Gastroesophageal sphincter (tissue), 4 donors: Measurements from ENCODE around the gene LAMA5. TPM values are rescaled to one million over a fixed set of nuclear protein-coding genes. Genes with fewer than 3 reads are reported as not detected.
A peak's percentile ranks its signal among the peaks of the same experiment; 100 is the strongest.

ENCODE experiments used
- ATAC-seq: fragments of 150-250 bp; one replicate; pipeline ENCODE4 v1.9.1; 2016; ENCODE audit warnings: mild to moderate bottlenecking, moderate library complexity
- H3K27ac ChIP-seq, 4 donors: fragments of 200-600 bp; sonication (generic) in 3 of 4; 1 replicate in 3 of 4; 2 replicates in 1 of 4; pipeline ENCODE4 v1.5.1; 2016 to 2019
- H3K27me3 ChIP-seq: fragments of 200-600 bp; sonication (generic); one replicate; pipeline ENCODE4 v1.5.1; 2019
- H3K36me3 ChIP-seq, 2 donors: fragments of 200-600 bp; sonication (generic); one replicate each; pipeline ENCODE4 v1.5.1; 2019; ENCODE audit warnings: control low read depth in 1 of 2
- H3K4me1 ChIP-seq, 3 donors: fragments of 200-600 bp; sonication (generic); 1 replicate in 2 of 3; 2 replicates in 1 of 3; pipeline ENCODE4 v1.5.1; 2016 to 2019; ENCODE audit warnings: control low read depth in 2 of 3
- H3K4me3 ChIP-seq, 2 donors: fragments of 200-600 bp; sonication (generic); one replicate each; pipeline ENCODE4 v1.5.1; 2019; ENCODE audit warnings: mild to moderate bottlenecking in 1 of 2, moderate library complexity in 1 of 2
- H3K9me3 ChIP-seq, 3 donors: fragments of 200-600 bp; sonication (generic); one replicate each; pipeline ENCODE4 v1.5.1; 2017 to 2019; ENCODE audit warnings: control low read depth in 2 of 3
- EP300 ChIP-seq: sonication (generic); formaldehyde crosslinking; IDR thresholded peaks from one replicate; pipeline ENCODE4 v1.6.1; 2017; ENCODE audit warnings: antibody characterized with exemption, mild to moderate bottlenecking
- POLR2A ChIP-seq, 2 donors: fragments of 450-650 bp; IDR thresholded peaks; one replicate each; pipeline ENCODE4 v1.6.1; 2017; ENCODE audit warnings: antibody characterized with exemption in 2 of 2, mild to moderate bottlenecking in 2 of 2, moderate library complexity in 1 of 2
- POLR2AphosphoS5 ChIP-seq: sonication (generic); formaldehyde crosslinking; IDR thresholded peaks from one replicate; pipeline ENCODE4 v1.6.1; 2017; ENCODE audit warnings: antibody characterized with exemption
- WGBS, 2 donors: methylation state at CpG; one replicate each; pipeline ENCODE4 v1.1.5; 2018; ENCODE audit warnings: low coverage in 1 of 2; 5-methylcytosine and 5-hydroxymethylcytosine counted together
- total RNA-seq, 4 donors: library from RNA; depleted of rRNA; stranded (reverse); fragments of >200 nt; gene quantifications; one replicate each; pipeline ENCODE4 v1.1.0, GENCODE V29; 2016
- TF ChIP-seq, protein P1 (sequence below), 4 experiments: fragments of 200-600 bp in 2 of 4; fragments of 450-650 bp in 2 of 4; sonication (generic) in 1 of 4; IDR thresholded peaks; one replicate each; pipeline ENCODE4 v1.5.1; 2017 to 2019; ENCODE audit warnings: antibody characterized with exemption in 4 of 4, mild to moderate bottlenecking in 2 of 4, moderate library complexity in 2 of 4

Gene LAMA5
- total RNA-seq, 4 donors from 2014 or later = 58.6 to 259 (median 172) TPM

DNA sequence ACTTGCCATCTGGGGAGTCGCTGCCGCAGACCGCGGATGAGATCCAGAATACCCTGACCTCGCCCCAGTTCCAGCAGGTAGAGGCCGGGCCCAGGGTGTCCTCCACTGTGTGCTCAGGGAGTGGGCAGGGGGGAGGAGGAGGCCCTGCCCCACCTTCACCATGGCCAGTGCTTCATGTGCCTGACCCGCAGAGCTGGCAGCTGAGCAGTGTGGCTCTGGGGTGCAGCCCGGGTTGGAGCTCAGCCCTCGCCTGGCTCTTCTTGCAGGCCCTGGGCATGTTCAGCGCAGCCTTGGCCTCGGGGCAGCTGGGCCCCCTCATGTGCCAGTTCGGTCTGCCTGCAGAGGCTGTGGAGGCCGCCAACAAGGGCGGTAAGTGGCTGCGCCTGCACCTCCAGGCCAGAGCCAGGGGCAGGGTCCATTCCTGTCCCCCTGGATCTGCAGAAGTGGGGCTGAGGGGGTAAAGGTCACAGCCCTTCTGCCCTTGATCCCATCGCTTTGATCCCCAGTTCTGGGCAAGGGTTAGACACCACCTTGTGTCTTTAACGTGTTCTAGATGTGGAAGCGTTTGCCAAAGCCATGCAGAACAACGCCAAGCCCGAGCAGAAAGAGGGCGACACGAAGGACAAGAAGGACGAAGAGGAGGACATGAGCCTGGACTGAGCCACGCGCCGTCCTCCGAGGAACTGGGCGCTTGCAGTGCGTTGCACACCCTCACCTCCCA is 58.9 kb downstream of the LAMA5 start:
- 81% methylated on average over 13 of the region's 29 CpGs; no CpG with 5 or more reads in 1 of the 2 donors for WGBS, 2 donors
- no peak for ATAC-seq
- Histone ChIP-seq H3K27me3 (no peaks in the 10 kb centered on the region), H3K27ac (peak overlapping the region in 1 of 4 donors; percentile 99), H3K4me1 (peaks cover 0 to 66% (median 21%) of the 10 kb centered on the region in 3 donors), H3K36me3 (peaks cover 0 to 92% of the 10 kb centered on the region in 2 donors), H3K4me3 (no peak overlapping the region), H3K9me3 (no peaks in the 10 kb centered on the region)
- no peak for TF ChIP-seq POLR2A (IDR thresholded peaks at IDR 0.05)
- TF ChIP-seq POLR2AphosphoS5 = no peak

DNA sequence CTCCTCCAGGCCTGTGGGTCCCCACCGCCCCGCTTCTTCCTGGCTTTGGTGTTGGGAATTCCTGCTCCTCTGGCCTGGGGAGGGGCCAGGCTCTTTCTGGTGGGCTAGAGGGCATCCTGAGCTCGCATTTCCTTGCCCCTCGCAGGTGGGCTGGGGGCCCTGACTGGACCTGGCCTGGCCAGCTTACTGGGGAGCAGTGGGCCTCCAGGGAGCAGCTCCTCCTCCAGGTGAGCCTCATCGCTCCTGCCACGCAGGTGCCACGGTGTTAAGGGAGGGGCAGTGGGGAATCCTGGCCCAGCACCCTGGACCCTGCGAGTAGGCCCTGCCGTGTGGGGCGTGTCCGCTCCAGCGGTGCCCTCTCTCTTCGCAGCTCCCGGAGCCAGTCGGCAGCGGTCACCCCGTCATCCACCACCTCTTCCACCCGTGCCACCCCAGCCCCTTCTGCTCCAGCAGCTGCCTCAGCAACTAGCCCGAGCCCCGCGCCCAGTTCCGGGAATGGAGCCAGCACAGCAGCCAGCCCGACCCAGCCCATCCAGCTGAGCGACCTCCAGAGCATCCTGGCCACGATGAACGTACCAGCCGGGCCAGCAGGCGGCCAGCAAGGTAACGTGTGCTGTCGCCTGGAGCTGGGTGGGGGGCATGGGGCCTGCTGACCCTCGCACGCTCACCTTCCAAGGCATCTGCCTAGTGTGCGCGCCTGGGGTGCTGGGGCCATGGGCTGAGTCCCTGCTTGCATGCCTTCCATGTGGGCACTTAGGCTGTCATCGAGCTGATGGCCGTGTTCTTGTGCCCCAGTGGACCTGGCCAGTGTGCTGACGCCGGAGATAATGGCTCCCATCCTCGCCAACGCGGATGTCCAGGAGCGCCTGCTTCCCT is 59.6 kb downstream of the LAMA5 start:
- TF ChIP-seq POLR2AphosphoS5 (no peak), EP300 (no peak), POLR2A (IDR thresholded peaks at IDR 0.05) (no peak)
- TF ChIP-seq, protein P1, sequence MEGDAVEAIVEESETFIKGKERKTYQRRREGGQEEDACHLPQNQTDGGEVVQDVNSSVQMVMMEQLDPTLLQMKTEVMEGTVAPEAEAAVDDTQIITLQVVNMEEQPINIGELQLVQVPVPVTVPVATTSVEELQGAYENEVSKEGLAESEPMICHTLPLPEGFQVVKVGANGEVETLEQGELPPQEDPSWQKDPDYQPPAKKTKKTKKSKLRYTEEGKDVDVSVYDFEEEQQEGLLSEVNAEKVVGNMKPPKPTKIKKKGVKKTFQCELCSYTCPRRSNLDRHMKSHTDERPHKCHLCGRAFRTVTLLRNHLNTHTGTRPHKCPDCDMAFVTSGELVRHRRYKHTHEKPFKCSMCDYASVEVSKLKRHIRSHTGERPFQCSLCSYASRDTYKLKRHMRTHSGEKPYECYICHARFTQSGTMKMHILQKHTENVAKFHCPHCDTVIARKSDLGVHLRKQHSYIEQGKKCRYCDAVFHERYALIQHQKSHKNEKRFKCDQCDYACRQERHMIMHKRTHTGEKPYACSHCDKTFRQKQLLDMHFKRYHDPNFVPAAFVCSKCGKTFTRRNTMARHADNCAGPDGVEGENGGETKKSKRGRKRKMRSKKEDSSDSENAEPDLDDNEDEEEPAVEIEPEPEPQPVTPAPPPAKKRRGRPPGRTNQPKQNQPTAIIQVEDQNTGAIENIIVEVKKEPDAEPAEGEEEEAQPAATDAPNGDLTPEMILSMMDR (IDR thresholded peaks at IDR 0.05) = no peak
- ATAC-seq = no peak
- no CpG with 5 or more reads among the region's 42 CpGs for WGBS, 2 donors
- H3K9me3 ChIP-seq = no peaks in the 10 kb centered on the region
- no peak overlapping the region for H3K4me3 ChIP-seq
- no peaks in the 10 kb centered on the region for H3K27me3 ChIP-seq
- peaks cover 0 to 67% (median 21%) of the 10 kb centered on the region in 3 donors for H3K4me1 ChIP-seq
- peak overlapping the region in 3 of 4 donors; percentile 0 to 99 (median 2) for H3K27ac ChIP-seq
- peaks cover 0 to 84% of the 10 kb centered on the region in 2 donors for H3K36me3 ChIP-seq

DNA sequence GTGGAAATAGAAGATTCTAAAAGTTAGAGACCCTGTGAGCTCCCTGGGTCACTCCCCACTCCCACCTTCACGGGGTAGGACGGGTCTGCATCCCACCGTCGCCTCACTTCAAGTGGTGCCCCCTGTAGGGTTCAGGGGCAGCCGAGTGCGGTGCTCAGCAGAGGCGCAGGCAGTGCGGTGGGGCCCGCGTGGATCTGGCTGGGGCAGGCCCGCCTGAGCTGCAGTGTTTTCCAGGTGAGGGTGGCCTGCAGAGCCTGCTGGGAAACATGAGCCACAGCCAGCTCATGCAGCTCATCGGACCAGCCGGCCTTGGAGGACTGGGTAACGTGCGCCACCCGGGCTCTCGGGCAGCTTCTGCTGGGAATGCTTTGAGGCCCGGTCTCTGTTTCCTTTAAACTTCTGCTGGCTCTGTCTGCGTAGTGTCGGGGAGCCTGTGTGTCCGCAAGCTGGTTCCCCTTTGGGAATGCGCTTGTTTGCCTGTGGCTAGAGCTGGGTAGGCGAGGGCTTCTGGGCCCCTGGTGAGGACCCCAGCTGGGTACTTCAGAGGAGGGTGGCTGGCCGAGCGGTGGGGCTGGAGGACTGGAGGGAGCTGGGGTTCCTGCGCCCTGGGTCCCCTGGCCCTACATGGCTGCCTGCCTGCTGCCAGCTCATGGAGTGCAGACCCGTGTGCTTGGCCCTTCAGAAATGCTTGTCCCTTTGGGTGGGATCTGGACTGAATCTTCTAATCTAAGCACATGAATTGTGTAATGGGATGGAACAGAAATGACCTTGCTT is 60.5 kb downstream of the LAMA5 start:
- peak overlapping the region in 3 of 4 donors; percentile 0 to 99 (median 10) for H3K27ac ChIP-seq
- WGBS, 2 donors = 77% methylated on average over 7 of the region's 27 CpGs; no CpG with 5 or more reads in 1 of the 2 donors
- ATAC-seq = no peak
- no peaks in the 10 kb centered on the region for H3K27me3 ChIP-seq
- TF ChIP-seq POLR2AphosphoS5 (no peak), EP300 (no peak), POLR2A (IDR thresholded peaks at IDR 0.05) (no peak)
- TF ChIP-seq, protein P1 (IDR thresholded peaks at IDR 0.05) = no peak
- peaks cover 0 to 76% of the 10 kb centered on the region in 2 donors for H3K36me3 ChIP-seq
- H3K4me1 ChIP-seq = peaks cover 0 to 73% (median 21%) of the 10 kb centered on the region in 3 donors
- no peaks in the 10 kb centered on the region for H3K9me3 ChIP-seq
- no peak overlapping the region for H3K4me3 ChIP-seq

DNA sequence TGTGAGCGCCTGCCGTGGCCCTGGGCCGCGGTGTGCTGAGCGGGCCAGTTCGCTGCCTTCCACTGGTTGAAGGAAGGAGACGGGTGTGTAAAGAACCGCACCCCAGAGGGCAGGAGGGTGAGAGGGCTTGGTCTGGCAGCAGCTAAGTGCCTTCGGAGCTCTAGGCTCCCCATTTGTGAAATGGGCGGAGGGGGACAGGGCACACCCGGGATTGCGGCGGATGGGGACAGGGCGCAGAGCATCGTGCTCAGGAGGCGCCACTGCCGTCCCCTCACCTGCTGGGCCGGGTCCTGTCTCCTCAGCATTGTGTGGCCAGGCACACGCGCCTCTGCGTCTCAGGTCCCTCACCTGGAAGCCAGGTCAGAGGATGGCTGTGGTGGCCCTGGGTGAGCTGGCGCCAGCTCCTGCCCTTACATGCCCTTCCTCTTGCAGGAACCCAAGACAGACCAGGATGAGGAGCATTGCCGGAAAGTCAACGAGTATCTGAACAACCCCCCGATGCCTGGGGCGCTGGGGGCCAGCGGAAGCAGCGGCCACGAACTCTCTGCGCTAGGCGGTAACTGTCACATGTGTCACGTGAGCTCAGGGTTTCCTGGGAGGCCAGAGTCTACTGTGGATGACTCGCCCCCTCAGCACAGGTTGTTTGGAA is 61.2 kb downstream of the LAMA5 start:
- Histone ChIP-seq H3K36me3 (peaks cover 0 to 68% of the 10 kb centered on the region in 2 donors), H3K4me3 (no peak overlapping the region), H3K27ac (peak overlapping the region in 3 of 4 donors; percentile 0 to 99 (median 10)), H3K4me1 (peaks cover 0 to 67% (median 21%) of the 10 kb centered on the region in 3 donors), H3K9me3 (no peaks in the 10 kb centered on the region), H3K27me3 (no peaks in the 10 kb centered on the region)
- TF ChIP-seq EP300 (no peak), POLR2A (IDR thresholded peaks at IDR 0.05) (no peak), POLR2AphosphoS5 (no peak)
- TF ChIP-seq, protein P1 (IDR thresholded peaks at IDR 0.05) = no peak
- no peak for ATAC-seq
- WGBS, 2 donors = 100% methylated on average over 2 of the region's 33 CpGs; no CpG with 5 or more reads in 1 of the 2 donors
